HEK293 (cell line): ENCODE results near the gene ZNF48.

ENCODE experiments used
- SCRT1 ChIP-seq: fragments of 450-650 bp; formaldehyde crosslinking; IDR thresholded peaks from 2 replicates; pipeline ENCODE4 v1.5.1; 2016; ENCODE audit warnings: missing biosample characterization, missing genetic modification characterization, borderline replicate concordance
- SP3 ChIP-seq: fragments of 450-650 bp; formaldehyde crosslinking; IDR thresholded peaks from 2 replicates; pipeline ENCODE4 v1.5.1; 2016; ENCODE audit warnings: missing biosample characterization, missing genetic modification characterization
- TCF7L2 ChIP-seq: IDR thresholded peaks from 2 replicates; pipeline ENCODE4 v1.6.1; 2011; ENCODE audit warnings: low read depth, mild to moderate bottlenecking, inconsistent platforms, low read length, moderate library complexity, borderline replicate concordance
- YY1 ChIP-seq: fragments of 450-650 bp; formaldehyde crosslinking; IDR thresholded peaks from 2 replicates; pipeline ENCODE4 v1.5.1; 2018; ENCODE audit warnings: missing biosample characterization, missing genetic modification characterization
- ZIC2 ChIP-seq: fragments of 450-650 bp; formaldehyde crosslinking; IDR thresholded peaks from 2 replicates; pipeline ENCODE4 v1.5.1; 2016; ENCODE audit warnings: missing biosample characterization, missing genetic modification characterization
- ZNF18 ChIP-seq: fragments of 450-650 bp; formaldehyde crosslinking; IDR thresholded peaks from 2 replicates; pipeline ENCODE4 v1.5.1; 2016; ENCODE audit warnings: missing biosample characterization, missing genetic modification characterization
- ZNF202 ChIP-seq: fragments of 450-650 bp; formaldehyde crosslinking; IDR thresholded peaks from 2 replicates; pipeline ENCODE4 v1.5.1; 2016; ENCODE audit warnings: missing biosample characterization, missing genetic modification characterization, borderline replicate concordance
- ZNF280D ChIP-seq: fragments of 450-650 bp; formaldehyde crosslinking; IDR thresholded peaks from 2 replicates; pipeline ENCODE4 v1.5.1; 2016; ENCODE audit warnings: missing biosample characterization, missing genetic modification characterization
- ZNF292 ChIP-seq: fragments of 450-650 bp; formaldehyde crosslinking; IDR thresholded peaks from 2 replicates; pipeline ENCODE4 v1.5.1; 2016; ENCODE audit warnings: low read depth, missing biosample characterization, missing genetic modification characterization, borderline replicate concordance
- ZNF416 ChIP-seq: fragments of 450-650 bp; formaldehyde crosslinking; IDR thresholded peaks from 2 replicates; pipeline ENCODE4 v1.5.1; 2016; ENCODE audit warnings: missing biosample characterization, missing genetic modification characterization
- ZNF473 ChIP-seq: fragments of 450-650 bp; formaldehyde crosslinking; IDR thresholded peaks from 2 replicates; pipeline ENCODE4 v1.5.1; 2017; ENCODE audit warnings: missing biosample characterization, missing genetic modification characterization
- ZNF548 ChIP-seq: fragments of 450-650 bp; formaldehyde crosslinking; IDR thresholded peaks from 2 replicates; pipeline ENCODE4 v1.5.1; 2016; ENCODE audit warnings: missing biosample characterization, missing genetic modification characterization
- ZNF558 ChIP-seq: fragments of 450-650 bp; formaldehyde crosslinking; IDR thresholded peaks from 2 replicates; pipeline ENCODE4 v1.5.1; 2016; ENCODE audit warnings: missing biosample characterization, missing genetic modification characterization
- ZNF585B ChIP-seq: fragments of 450-650 bp; formaldehyde crosslinking; IDR thresholded peaks from 2 replicates; pipeline ENCODE4 v1.5.1; 2016; ENCODE audit warnings: missing biosample characterization, missing genetic modification characterization
- ZNF658 ChIP-seq: fragments of 450-650 bp; formaldehyde crosslinking; IDR thresholded peaks from 2 replicates; pipeline ENCODE4; 2016; ENCODE audit warnings: missing biosample characterization, missing genetic modification characterization
- ZNF747 ChIP-seq: fragments of 450-650 bp; formaldehyde crosslinking; IDR thresholded peaks from 2 replicates; pipeline ENCODE4 v1.5.1; 2016; ENCODE audit warnings: missing biosample characterization, missing genetic modification characterization
- ZNF768 ChIP-seq: fragments of 450-650 bp; formaldehyde crosslinking; IDR thresholded peaks from 2 replicates; pipeline ENCODE4 v1.5.1; 2018; ENCODE audit warnings: missing biosample characterization, mild to moderate bottlenecking, missing genetic modification characterization
- ZSCAN16 ChIP-seq: fragments of 450-650 bp; formaldehyde crosslinking; IDR thresholded peaks from 2 replicates; pipeline ENCODE4 v1.5.1; 2016; ENCODE audit warnings: missing biosample characterization, missing genetic modification characterization
- TF ChIP-seq, protein P1 (sequence below): fragments of 450-650 bp; formaldehyde crosslinking; conservative IDR thresholded peaks from 2 replicates; pipeline ENCODE4 v1.5.1; 2016; ENCODE audit warnings: low read depth, missing biosample characterization, missing genetic modification characterization
- TF ChIP-seq, protein P2 (sequence below): fragments of 450-650 bp; formaldehyde crosslinking; IDR thresholded peaks from 2 replicates; pipeline ENCODE4 v1.5.1; 2016; ENCODE audit warnings: missing biosample characterization, missing genetic modification characterization
- TF ChIP-seq, protein P3 (sequence below): fragments of 450-650 bp; formaldehyde crosslinking; IDR thresholded peaks from 2 replicates; pipeline ENCODE4 v1.5.1; 2016; ENCODE audit warnings: missing biosample characterization, missing genetic modification characterization
- TF ChIP-seq, protein P4 (sequence below): fragments of 450-650 bp; formaldehyde crosslinking; IDR thresholded peaks from 2 replicates; pipeline ENCODE4 v1.5.1; 2016; ENCODE audit warnings: missing biosample characterization, missing genetic modification characterization

ZNF48 gene

DNA sequence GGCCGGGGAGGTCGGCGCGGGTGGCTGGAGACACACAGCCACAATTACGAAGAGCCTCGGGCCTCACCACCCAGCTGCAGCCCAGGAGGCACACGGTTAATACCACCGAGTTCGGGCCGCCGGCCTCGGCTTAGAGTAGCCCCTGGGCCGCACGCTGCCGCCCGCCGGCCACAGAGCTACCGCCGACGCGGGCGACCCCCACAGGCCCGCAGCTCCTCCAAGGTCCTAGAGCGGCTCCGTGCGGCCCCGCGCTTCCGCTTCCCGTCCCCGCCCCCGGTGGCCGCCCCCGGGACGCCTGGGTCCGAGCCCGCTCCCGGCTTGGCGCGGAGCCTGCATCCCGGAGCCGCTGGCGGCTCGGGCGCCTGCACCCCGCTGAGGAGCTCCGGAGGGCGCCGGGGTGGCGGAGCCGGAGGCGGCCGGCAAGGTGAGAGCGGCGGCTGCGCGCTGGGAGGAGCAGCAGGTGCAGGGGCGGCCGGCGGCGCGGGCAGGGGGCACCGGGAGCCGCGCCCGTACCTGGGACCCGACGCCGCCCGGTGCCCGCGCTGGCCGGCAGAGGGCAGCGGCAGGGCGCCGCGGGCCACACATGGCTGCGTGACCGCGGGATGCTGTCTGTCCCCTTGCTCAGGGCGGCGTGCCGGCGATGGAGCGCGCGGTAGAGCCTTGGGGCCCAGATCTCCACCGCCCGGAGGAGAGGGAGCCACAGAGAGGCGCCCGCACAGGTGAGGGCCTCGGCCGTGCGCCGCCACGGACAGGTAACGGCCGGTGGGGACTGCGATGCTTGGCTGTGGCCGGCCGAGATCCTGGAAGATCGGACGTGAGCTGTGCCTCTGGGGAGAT, at the start of gene ZNF48 (continued):
- TF ChIP-seq ZNF473 (no peak), SP3 (peak; percentile 84), ZNF18 (tag by site-specific recombination) (no peak), ZNF658 (no peak), YY1 (tag by site-specific recombination) (peak; percentile 56), ZNF558 (no peak), ZNF747 (no peak), ZNF416 (tag by site-specific recombination) (no peak), ZNF585B (tag by site-specific recombination) (no peak), TCF7L2 (no peak), ZNF202 (no peak), ZNF292 (tag by site-specific recombination) (no peak), SCRT1 (tag by site-specific recombination) (no peak), ZSCAN16 (no peak), ZNF548 (tag by site-specific recombination) (no peak), ZNF768 (tag by site-specific recombination) (peak; percentile 42; the same call in 1 of the 2 replicates), ZIC2 (tag by site-specific recombination) (peak; percentile 68), ZNF280D (tag by site-specific recombination) (no peak)
- TF ChIP-seq, protein P1, sequence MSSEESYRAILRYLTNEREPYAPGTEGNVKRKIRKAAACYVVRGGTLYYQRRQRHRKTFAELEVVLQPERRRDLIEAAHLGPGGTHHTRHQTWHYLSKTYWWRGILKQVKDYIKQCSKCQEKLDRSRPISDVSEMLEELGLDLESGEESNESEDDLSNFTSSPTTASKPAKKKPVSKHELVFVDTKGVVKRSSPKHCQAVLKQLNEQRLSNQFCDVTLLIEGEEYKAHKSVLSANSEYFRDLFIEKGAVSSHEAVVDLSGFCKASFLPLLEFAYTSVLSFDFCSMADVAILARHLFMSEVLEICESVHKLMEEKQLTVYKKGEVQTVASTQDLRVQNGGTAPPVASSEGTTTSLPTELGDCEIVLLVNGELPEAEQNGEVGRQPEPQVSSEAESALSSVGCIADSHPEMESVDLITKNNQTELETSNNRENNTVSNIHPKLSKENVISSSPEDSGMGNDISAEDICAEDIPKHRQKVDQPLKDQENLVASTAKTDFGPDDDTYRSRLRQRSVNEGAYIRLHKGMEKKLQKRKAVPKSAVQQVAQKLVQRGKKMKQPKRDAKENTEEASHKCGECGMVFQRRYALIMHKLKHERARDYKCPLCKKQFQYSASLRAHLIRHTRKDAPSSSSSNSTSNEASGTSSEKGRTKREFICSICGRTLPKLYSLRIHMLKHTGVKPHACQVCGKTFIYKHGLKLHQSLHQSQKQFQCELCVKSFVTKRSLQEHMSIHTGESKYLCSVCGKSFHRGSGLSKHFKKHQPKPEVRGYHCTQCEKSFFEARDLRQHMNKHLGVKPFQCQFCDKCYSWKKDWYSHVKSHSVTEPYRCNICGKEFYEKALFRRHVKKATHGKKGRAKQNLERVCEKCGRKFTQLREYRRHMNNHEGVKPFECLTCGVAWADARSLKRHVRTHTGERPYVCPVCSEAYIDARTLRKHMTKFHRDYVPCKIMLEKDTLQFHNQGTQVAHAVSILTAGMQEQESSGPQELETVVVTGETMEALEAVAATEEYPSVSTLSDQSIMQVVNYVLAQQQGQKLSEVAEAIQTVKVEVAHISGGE, result peak; percentile 89
- TF ChIP-seq, protein P2, sequence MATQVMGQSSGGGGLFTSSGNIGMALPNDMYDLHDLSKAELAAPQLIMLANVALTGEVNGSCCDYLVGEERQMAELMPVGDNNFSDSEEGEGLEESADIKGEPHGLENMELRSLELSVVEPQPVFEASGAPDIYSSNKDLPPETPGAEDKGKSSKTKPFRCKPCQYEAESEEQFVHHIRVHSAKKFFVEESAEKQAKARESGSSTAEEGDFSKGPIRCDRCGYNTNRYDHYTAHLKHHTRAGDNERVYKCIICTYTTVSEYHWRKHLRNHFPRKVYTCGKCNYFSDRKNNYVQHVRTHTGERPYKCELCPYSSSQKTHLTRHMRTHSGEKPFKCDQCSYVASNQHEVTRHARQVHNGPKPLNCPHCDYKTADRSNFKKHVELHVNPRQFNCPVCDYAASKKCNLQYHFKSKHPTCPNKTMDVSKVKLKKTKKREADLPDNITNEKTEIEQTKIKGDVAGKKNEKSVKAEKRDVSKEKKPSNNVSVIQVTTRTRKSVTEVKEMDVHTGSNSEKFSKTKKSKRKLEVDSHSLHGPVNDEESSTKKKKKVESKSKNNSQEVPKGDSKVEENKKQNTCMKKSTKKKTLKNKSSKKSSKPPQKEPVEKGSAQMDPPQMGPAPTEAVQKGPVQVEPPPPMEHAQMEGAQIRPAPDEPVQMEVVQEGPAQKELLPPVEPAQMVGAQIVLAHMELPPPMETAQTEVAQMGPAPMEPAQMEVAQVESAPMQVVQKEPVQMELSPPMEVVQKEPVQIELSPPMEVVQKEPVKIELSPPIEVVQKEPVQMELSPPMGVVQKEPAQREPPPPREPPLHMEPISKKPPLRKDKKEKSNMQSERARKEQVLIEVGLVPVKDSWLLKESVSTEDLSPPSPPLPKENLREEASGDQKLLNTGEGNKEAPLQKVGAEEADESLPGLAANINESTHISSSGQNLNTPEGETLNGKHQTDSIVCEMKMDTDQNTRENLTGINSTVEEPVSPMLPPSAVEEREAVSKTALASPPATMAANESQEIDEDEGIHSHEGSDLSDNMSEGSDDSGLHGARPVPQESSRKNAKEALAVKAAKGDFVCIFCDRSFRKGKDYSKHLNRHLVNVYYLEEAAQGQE (tag by site-specific recombination), result no peak
- TF ChIP-seq, protein P3, sequence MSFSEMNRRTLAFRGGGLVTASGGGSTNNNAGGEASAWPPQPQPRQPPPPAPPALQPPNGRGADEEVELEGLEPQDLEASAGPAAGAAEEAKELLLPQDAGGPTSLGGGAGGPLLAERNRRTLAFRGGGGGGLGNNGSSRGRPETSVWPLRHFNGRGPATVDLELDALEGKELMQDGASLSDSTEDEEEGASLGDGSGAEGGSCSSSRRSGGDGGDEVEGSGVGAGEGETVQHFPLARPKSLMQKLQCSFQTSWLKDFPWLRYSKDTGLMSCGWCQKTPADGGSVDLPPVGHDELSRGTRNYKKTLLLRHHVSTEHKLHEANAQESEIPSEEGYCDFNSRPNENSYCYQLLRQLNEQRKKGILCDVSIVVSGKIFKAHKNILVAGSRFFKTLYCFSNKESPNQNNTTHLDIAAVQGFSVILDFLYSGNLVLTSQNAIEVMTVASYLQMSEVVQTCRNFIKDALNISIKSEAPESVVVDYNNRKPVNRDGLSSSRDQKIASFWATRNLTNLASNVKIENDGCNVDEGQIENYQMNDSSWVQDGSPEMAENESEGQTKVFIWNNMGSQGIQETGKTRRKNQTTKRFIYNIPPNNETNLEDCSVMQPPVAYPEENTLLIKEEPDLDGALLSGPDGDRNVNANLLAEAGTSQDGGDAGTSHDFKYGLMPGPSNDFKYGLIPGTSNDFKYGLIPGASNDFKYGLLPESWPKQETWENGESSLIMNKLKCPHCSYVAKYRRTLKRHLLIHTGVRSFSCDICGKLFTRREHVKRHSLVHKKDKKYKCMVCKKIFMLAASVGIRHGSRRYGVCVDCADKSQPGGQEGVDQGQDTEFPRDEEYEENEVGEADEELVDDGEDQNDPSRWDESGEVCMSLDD (tag by site-specific recombination), result no peak
- TF ChIP-seq, protein P4, sequence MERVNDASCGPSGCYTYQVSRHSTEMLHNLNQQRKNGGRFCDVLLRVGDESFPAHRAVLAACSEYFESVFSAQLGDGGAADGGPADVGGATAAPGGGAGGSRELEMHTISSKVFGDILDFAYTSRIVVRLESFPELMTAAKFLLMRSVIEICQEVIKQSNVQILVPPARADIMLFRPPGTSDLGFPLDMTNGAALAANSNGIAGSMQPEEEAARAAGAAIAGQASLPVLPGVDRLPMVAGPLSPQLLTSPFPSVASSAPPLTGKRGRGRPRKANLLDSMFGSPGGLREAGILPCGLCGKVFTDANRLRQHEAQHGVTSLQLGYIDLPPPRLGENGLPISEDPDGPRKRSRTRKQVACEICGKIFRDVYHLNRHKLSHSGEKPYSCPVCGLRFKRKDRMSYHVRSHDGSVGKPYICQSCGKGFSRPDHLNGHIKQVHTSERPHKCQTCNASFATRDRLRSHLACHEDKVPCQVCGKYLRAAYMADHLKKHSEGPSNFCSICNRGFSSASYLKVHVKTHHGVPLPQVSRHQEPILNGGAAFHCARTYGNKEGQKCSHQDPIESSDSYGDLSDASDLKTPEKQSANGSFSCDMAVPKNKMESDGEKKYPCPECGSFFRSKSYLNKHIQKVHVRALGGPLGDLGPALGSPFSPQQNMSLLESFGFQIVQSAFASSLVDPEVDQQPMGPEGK, result peak; percentile 66
